ENCODE data around the gene TCAP.

TCAP gene

GRCh38 chr17:39629494-39629880, 35.7 kb upstream of the TCAP start:
- TF ChIP-seq CTCF (IDR thresholded peaks at IDR 0.05; ENCODE audit: borderline replicate concordance, control extremely low read depth, extremely low read depth, insufficient read depth, missing control alignments): no peak
- in situ Hi-C loops (cut with MboI; ENCODE audit: low sequenced_read_pairs, unreplicated experiment): no loop called here
- no peak for DNase-seq (ENCODE audit: low spot score)

GRCh38 chr17:39629898-39630297, 35.3 kb upstream of the TCAP start:
- TF ChIP-seq CTCF (IDR thresholded peaks at IDR 0.05; ENCODE audit: borderline replicate concordance, control extremely low read depth, extremely low read depth, insufficient read depth, missing control alignments): no peak
- in situ Hi-C loops (cut with MboI; ENCODE audit: low sequenced_read_pairs, unreplicated experiment): loop anchor here (10.0 kb wide), 1 partner anchor 115 kb away; no protein-coding TSS in a partner anchor
- no peak for DNase-seq (ENCODE audit: low spot score)

GRCh38 chr17:39631403-39631802, 33.7 kb upstream of the TCAP start:
- in situ Hi-C loops (cut with MboI; ENCODE audit: low sequenced_read_pairs, unreplicated experiment): loop anchor here (10.0 kb wide), 1 partner anchor 113 kb away; no protein-coding TSS in a partner anchor
- TF ChIP-seq CTCF (IDR thresholded peaks at IDR 0.05; ENCODE audit: borderline replicate concordance, control extremely low read depth, extremely low read depth, insufficient read depth, missing control alignments): no peak
- no peak for DNase-seq (ENCODE audit: low spot score)

GRCh38 chr17:39632153-39632941, 32.8 kb upstream of the TCAP start:
- TF ChIP-seq CTCF (IDR thresholded peaks at IDR 0.05; ENCODE audit: borderline replicate concordance, control extremely low read depth, extremely low read depth, insufficient read depth, missing control alignments): no peak
- DNase-seq (ENCODE audit: low spot score): no peak

GRCh38 chr17:39633570-39634183, 31.5 kb upstream of the TCAP start:
- TF ChIP-seq CTCF (IDR thresholded peaks at IDR 0.05; ENCODE audit: borderline replicate concordance, control extremely low read depth, extremely low read depth, insufficient read depth, missing control alignments): no peak
- DNase-seq (ENCODE audit: low spot score): no peak
- in situ Hi-C loops (cut with MboI; ENCODE audit: low sequenced_read_pairs, unreplicated experiment): loop anchor here (10.0 kb wide), 1 partner anchor 111 kb away; no protein-coding TSS in a partner anchor

More at GRCh38 chr17:39632153-39632941, 32.8 kb upstream of the TCAP start:
- in situ Hi-C loops (cut with MboI; ENCODE audit: low sequenced_read_pairs, unreplicated experiment): loop anchor here (10.0 kb wide), 1 partner anchor 112 kb away; no protein-coding TSS in a partner anchor

GRCh38 chr17:39634384-39634871, 30.7 kb upstream of the TCAP start:
- no peak for DNase-seq (ENCODE audit: low spot score)
- in situ Hi-C loops (cut with MboI; ENCODE audit: low sequenced_read_pairs, unreplicated experiment): loop anchor here (10.0 kb wide), 1 partner anchor 110 kb away; no protein-coding TSS in a partner anchor
- TF ChIP-seq CTCF (IDR thresholded peaks at IDR 0.05; ENCODE audit: borderline replicate concordance, control extremely low read depth, extremely low read depth, insufficient read depth, missing control alignments): peak; percentile 38
